Gastrocnemius medialis (tissue), 4 donors: ENCODE data around the gene CHCHD6. TPM values are rescaled to one million over a fixed set of nuclear protein-coding genes. Genes with fewer than 3 reads are reported as not detected.

Experiments used
- ATAC-seq, 2 donors: fragments of 150-250 bp; one replicate each; pipeline ENCODE4 v1.9.1; 2016
- DNase-seq, 2 donors: peaks; one replicate each; pipeline ENCODE4 v3.0.0-alpha.2; 2019
- H3K27ac ChIP-seq, 4 donors: fragments of 200-600 bp; sonication (generic); 1 replicate in 1 of 4; 2 replicates in 3 of 4; pipeline ENCODE4 v1.5.1; 2016 to 2018; ENCODE audit warnings: mild to moderate bottlenecking in 2 of 4, moderate library complexity in 1 of 4
- H3K27me3 ChIP-seq, 3 donors: fragments of 200-600 bp; sonication (generic) in 2 of 3; 1 replicate in 1 of 3; 2 replicates in 2 of 3; pipeline versions ENCODE4 v1.5.1 to v1.6.0; 2016 to 2019; ENCODE audit warnings: mild to moderate bottlenecking in 1 of 3, moderate library complexity in 1 of 3
- H3K36me3 ChIP-seq, 2 donors: fragments of 200-600 bp; sonication (generic) in 1 of 2; one replicate each; pipeline ENCODE4 v1.5.1; 2017 to 2018
- H3K4me1 ChIP-seq, 2 donors: fragments of 200-600 bp; sonication (generic) in 1 of 2; one replicate each; pipeline ENCODE4 v1.5.1; 2016 to 2017; ENCODE audit warnings: mild to moderate bottlenecking in 2 of 2
- H3K4me3 ChIP-seq, 4 donors: fragments of 200-600 bp; sonication (generic) in 3 of 4; 1 replicate in 1 of 4; 2 replicates in 3 of 4; pipeline ENCODE4 v1.5.1; 2016 to 2019; ENCODE audit warnings: mild to moderate bottlenecking in 2 of 4
- H3K9me3 ChIP-seq, 3 donors: fragments of 200-600 bp; sonication (generic) in 2 of 3; 1 replicate in 1 of 3; 2 replicates in 2 of 3; pipeline ENCODE4 v1.5.1; 2016 to 2019
- POLR2A ChIP-seq, 2 donors: fragments of 450-650 bp; IDR thresholded peaks; one replicate each; pipeline ENCODE4 v1.6.1; 2017; ENCODE audit warnings: antibody characterized with exemption in 2 of 2, mild to moderate bottlenecking in 2 of 2, moderate library complexity in 2 of 2
- in situ Hi-C, 4 donors: fragments of 200-750 bp; cut with MboI; loops; one replicate each; pipeline versions ENCODE4 v1.15.0 to v1.8.0; 2017; ENCODE audit warnings: low sequenced_read_pairs in 4 of 4
- intact Hi-C: fragments of 100-400 bp; cut with DNase I; formaldehyde crosslinking; loops from one replicate; pipeline ENCODE4 v1.15.1; 2023; ENCODE audit warnings: low total_unique reads
- total RNA-seq, 4 donors: library from RNA; depleted of rRNA; stranded (reverse); fragments of >200 nt; gene quantifications; one replicate each; pipeline versions ENCODE4 v1.1.0 to v1.2.3, GENCODE V29; 2016
- TF ChIP-seq, protein P1 (sequence below), 5 experiments: fragments of 450-650 bp in 3 of 5; fragments of 200-600 bp in 2 of 5; sonication (generic) in 2 of 5; IDR thresholded peaks in 4 of 5; conservative IDR thresholded peaks in 1 of 5; 1 replicate in 4 of 5; 2 replicates in 1 of 5; pipeline ENCODE4 v1.5.1; 2016 to 2019; ENCODE audit warnings: antibody characterized with exemption in 5 of 5, mild to moderate bottlenecking in 3 of 5, moderate library complexity in 3 of 5

CHCHD6 gene
- total RNA-seq, 4 donors from 2014 or later = 2.7 to 4.2 (median 3.4) TPM

DNA sequence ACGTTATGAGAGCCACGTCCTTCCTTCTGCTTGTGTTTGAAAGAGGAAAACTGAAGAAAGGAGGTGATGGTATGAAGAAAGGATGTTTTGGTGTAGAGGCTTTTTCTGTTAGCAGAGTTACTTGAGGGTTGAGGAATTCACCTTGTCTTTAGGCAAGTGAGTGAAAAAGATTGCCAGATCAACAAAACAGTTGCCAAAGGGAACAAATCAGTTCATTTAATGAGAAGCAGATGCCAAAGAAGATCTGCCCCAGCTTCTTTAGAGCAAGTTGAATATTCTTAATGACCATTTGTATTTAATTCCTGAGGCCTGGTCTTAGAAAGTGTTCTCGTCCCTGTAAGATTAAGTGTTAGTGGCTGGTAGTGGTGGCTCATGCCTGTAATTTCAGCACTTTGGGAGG lies 2.6 kb downstream of the CHCHD6 start:
- Histone ChIP-seq H3K9me3 (no peaks in the 10 kb centered on the region), H3K4me1 (peaks cover 2 to 14% of the 10 kb centered on the region in 2 donors), H3K36me3 (no peaks in the 10 kb centered on the region), H3K27ac (no peak overlapping the region), H3K4me3 (no peak overlapping the region), H3K27me3 (no peaks in the 10 kb centered on the region)
- ATAC-seq (no peak), DNase-seq (no peak)
- no peak for TF ChIP-seq POLR2A (IDR thresholded peaks at IDR 0.05)
- TF ChIP-seq, protein P1, sequence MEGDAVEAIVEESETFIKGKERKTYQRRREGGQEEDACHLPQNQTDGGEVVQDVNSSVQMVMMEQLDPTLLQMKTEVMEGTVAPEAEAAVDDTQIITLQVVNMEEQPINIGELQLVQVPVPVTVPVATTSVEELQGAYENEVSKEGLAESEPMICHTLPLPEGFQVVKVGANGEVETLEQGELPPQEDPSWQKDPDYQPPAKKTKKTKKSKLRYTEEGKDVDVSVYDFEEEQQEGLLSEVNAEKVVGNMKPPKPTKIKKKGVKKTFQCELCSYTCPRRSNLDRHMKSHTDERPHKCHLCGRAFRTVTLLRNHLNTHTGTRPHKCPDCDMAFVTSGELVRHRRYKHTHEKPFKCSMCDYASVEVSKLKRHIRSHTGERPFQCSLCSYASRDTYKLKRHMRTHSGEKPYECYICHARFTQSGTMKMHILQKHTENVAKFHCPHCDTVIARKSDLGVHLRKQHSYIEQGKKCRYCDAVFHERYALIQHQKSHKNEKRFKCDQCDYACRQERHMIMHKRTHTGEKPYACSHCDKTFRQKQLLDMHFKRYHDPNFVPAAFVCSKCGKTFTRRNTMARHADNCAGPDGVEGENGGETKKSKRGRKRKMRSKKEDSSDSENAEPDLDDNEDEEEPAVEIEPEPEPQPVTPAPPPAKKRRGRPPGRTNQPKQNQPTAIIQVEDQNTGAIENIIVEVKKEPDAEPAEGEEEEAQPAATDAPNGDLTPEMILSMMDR (IDR thresholded peaks at IDR 0.05 in 4 of 5, conservative IDR thresholded peaks at IDR 0.05 in 1 of 5) = no peak
- in situ Hi-C loops = no loop called here
- intact Hi-C loops = no loop called here

DNA sequence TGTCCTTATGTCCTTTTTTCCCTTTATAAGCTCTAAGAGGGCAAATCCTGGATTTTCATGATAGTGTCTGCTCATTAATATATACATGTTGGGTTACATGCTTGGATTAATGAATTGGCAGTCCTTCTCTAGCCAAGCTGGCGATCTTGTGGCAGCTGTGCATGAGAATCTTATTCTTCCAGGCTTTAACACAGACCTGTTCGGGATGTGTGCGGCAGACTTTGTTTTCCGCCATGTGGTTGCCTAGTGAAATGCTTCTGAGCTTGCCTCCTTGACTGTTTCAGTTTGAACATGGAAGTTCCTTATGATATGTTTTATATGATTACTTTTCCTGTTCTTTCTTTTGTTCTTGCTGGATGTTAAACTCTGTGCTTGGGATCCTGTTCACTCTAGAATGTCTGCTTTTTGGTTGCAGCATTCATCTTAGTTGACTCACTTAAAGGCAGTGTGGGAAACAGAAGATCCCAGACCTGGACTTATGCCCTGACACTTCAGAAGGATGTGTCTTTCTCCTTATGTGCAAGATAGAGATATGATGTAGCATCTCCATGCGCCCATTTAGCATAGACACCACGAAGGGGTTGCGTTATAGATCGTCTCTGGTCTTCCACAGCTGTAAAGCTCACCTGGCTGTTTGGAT lies 7.2 kb downstream of the CHCHD6 start:
- in situ Hi-C loops = no loop called here
- TF ChIP-seq, protein P1 (IDR thresholded peaks at IDR 0.05 in 4 of 5, conservative IDR thresholded peaks at IDR 0.05 in 1 of 5) = no peak
- no peak for TF ChIP-seq POLR2A (IDR thresholded peaks at IDR 0.05)
- intact Hi-C loops = no loop called here
- Histone ChIP-seq H3K9me3 (no peaks in the 10 kb centered on the region), H3K36me3 (no peaks in the 10 kb centered on the region), H3K27ac (no peak overlapping the region), H3K4me1 (no peaks in the 10 kb centered on the region), H3K4me3 (no peak overlapping the region), H3K27me3 (no peaks in the 10 kb centered on the region)
- ATAC-seq (no peak), DNase-seq (no peak)

DNA sequence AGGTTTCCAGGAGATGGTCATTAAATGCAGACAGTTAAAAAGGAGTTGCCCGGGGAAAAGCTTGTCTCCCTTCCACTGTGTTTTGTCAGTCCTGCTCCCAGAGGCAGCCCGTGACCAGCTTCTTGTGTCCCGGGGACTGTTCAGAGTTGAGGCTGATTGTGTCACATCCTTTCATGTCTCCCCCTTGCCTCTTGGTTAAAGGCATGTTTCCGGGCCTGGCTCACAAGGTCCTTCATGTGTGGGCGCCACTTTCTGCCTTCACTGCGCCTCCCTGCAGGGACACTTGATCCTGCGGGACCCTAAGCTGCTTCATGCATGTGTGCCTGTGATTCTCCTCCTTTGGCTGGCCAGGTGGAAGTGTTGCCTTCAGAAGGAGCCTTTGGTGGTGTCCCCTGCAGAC lies 9.2 kb downstream of the CHCHD6 start:
- intact Hi-C loops (no loop called here), in situ Hi-C loops (no loop called here)
- Histone ChIP-seq H3K4me1 (no peaks in the 10 kb centered on the region), H3K36me3 (no peaks in the 10 kb centered on the region), H3K9me3 (no peaks in the 10 kb centered on the region), H3K27ac (no peak overlapping the region), H3K4me3 (no peak overlapping the region), H3K27me3 (no peaks in the 10 kb centered on the region)
- TF ChIP-seq, protein P1 (IDR thresholded peaks at IDR 0.05 in 4 of 5, conservative IDR thresholded peaks at IDR 0.05 in 1 of 5) = no peak
- TF ChIP-seq POLR2A (IDR thresholded peaks at IDR 0.05) = no peak
- ATAC-seq (no peak), DNase-seq (no peak)

DNA sequence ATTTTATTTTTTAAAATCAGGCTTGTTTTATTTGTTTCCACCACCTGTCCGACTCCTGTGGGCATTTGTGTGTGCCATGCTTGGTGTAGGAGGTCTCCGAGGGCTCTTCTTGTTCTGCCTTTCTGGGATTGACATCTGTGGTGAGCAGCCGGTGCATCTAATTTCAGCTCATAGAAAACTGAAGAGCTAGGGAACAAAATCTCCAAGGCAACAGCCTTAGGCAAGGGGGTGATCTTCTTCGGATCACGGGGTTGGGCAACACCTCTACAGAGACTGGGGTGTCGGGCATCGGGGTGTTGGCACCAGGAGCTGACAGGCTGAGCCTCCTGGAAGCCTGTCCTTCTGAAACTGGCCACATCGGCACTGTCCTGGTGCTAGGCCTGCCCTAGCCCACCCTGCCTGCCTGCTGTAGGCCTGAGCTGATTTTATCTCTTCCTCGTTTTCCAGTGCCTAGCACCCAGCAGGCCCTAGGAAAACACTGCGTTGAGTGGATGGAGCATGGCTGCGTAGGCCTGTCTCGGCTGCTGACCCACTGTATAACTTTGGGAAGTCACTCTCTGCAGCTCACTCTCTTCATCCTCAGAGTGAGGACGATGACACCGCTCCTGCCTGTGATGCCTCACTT lies 10.3 kb downstream of the CHCHD6 start:
- TF ChIP-seq POLR2A (IDR thresholded peaks at IDR 0.05) = no peak
- TF ChIP-seq, protein P1 (IDR thresholded peaks at IDR 0.05 in 4 of 5, conservative IDR thresholded peaks at IDR 0.05 in 1 of 5) = no peak
- Histone ChIP-seq H3K4me1 (no peaks in the 10 kb centered on the region), H3K27me3 (no peaks in the 10 kb centered on the region), H3K27ac (no peak overlapping the region), H3K4me3 (no peak overlapping the region), H3K36me3 (no peaks in the 10 kb centered on the region), H3K9me3 (no peaks in the 10 kb centered on the region)
- intact Hi-C loops = no loop called here
- in situ Hi-C loops = no loop called here
- ATAC-seq (no peak), DNase-seq (no peak)
